ENCODE results near the gene ROR2. TPM values are rescaled to one million over a fixed set of nuclear protein-coding genes. Genes with fewer than 3 reads are reported as not detected.

The ROR2 gene
- polyA plus RNA-seq, 3 donors = not detected

DNA sequence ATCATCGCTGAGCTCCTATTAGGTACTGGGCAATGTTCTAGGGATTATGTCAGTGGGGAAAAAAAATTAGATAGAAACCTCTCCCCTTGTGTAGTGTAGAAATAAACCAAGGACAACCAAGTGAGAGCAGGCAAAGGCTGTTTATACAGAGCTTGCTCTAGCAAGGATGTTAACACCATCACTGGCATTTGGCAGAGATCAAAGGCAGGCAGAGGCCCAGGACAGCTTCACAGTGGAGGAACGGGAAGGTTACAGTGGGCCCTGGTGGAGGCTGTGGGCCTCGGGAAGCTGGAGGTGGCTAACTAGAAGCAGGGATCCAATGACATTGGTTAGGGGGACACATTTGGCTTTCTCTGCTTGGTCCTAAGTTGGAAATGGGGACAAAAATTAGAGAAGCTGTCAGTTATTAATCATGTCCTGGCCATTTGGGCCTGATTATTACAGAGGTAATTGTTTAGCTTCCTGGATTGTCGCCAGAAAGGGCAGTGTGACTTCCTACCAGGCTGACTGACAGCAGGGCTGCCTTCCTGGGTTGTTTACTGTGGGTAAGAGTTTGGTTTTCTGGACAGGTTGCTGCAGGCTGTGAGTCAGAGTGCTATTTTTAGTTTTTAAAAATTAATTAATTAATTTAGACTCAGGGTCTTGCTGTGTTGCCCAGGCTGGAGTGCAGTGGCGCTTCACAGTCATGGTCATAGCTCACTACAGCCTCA lies 259.3 kb downstream of the ROR2 start:
- 44% methylated on average over 3 of the region's 5 CpGs for WGBS (ENCODE audit: insufficient coverage)
- Mint-ChIP-seq H3K9me3 (no peaks in the 10 kb centered on the region), H3K27ac (no peak overlapping the region), H3K4me3 (no peak overlapping the region), H3K27me3 (ENCODE audit: low read depth in 3 of 3) (no peaks in the 10 kb centered on the region), H3K36me3 (no peaks in the 10 kb centered on the region), H3K4me1 (no peaks in the 10 kb centered on the region)
- Histone ChIP-seq H3K9ac (ENCODE audit: insufficient read depth, low read length, poor library complexity, severe bottlenecking) (no peak overlapping the region), H2AFZ (ENCODE audit: insufficient read depth, low read depth, low read length, poor library complexity, severe bottlenecking) (no peak overlapping the region), H3K9me3 (replicated peaks in 1 of 2; ENCODE audit: control insufficient read depth in 1 of 2, insufficient read depth in 1 of 2, low read length in 2 of 2) (no peaks in the 10 kb centered on the region), H3K4me3 (replicated peaks in 1 of 3; ENCODE audit: low read depth in 2 of 3, low read length in 3 of 3) (no peak overlapping the region), H3K27ac (ENCODE audit: low read depth in 1 of 2, low read length in 2 of 2) (no peak overlapping the region), H3K27me3 (ENCODE audit: control insufficient read depth in 2 of 2, insufficient read depth in 2 of 2, low read length in 2 of 2) (no peaks in the 10 kb centered on the region), H3K4me2 (replicated peaks; ENCODE audit: extremely low read depth, low read length, poor library complexity, severe bottlenecking) (no peak overlapping the region), H3K36me3 (replicated peaks in 1 of 2; ENCODE audit: control insufficient read depth in 1 of 2, insufficient read depth in 2 of 2, low read length in 2 of 2) (no peaks in the 10 kb centered on the region), H3K79me2 (ENCODE audit: insufficient read depth, low read length) (no peaks in the 10 kb centered on the region), H4K20me1 (ENCODE audit: insufficient read depth, low read length) (no peaks in the 10 kb centered on the region), H3K4me1 (ENCODE audit: control insufficient read depth in 1 of 2, insufficient read depth in 2 of 2, low read length in 2 of 2) (no peaks in the 10 kb centered on the region)
- no peak for TF ChIP-seq CTCF (IDR thresholded peaks at IDR 0.05)
- DNase-seq = no peak
- intact Hi-C loops (cut with micrococcal nuclease) = no loop called here

DNA sequence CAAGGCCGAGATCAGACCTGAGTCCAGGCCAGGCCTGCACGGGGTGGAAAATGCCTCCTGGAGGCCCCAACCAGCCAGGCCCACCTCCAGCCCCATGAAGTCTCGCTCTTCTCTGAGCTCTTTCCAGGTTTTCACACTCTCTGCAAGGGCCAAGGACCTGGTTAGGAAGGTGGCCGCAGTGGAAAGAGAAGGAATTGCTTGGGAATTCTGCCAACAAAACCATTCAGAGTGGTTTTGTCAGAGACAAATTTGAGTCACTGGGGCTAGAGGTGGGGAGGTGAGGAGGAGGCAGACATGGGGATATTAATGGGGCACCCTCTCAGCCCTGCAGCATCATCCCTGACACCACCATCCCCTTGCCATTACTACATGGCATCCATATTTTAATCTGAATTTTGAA lies 261.0 kb downstream of the ROR2 start:
- Mint-ChIP-seq H3K4me1 (no peaks in the 10 kb centered on the region), H3K9me3 (no peaks in the 10 kb centered on the region), H3K36me3 (no peaks in the 10 kb centered on the region), H3K27ac (peak overlapping the region in 1 of 7 donors; percentile 61), H3K4me3 (no peak overlapping the region), H3K27me3 (ENCODE audit: low read depth in 3 of 3) (peaks cover 0 to 2% (median 2%) of the 10 kb centered on the region in 3 donors)
- H3K4me2 ChIP-seq (replicated peaks; ENCODE audit: extremely low read depth, low read length, poor library complexity, severe bottlenecking) = no peak overlapping the region
- no peaks in the 10 kb centered on the region for H3K4me1 ChIP-seq (ENCODE audit: control insufficient read depth in 1 of 2, insufficient read depth in 2 of 2, low read length in 2 of 2)
- TF ChIP-seq CTCF (IDR thresholded peaks at IDR 0.05) = no peak
- no peaks in the 10 kb centered on the region for H3K27me3 ChIP-seq (ENCODE audit: control insufficient read depth in 2 of 2, insufficient read depth in 2 of 2, low read length in 2 of 2)
- DNase-seq = no peak
- no peaks in the 10 kb centered on the region for H3K79me2 ChIP-seq (ENCODE audit: insufficient read depth, low read length)
- intact Hi-C loops (cut with micrococcal nuclease) = loop anchor here (10.0 kb wide), 2 partner anchors 654 to 774 kb away; no protein-coding TSS in a partner anchor
- H3K4me3 ChIP-seq (replicated peaks in 1 of 3; ENCODE audit: low read depth in 2 of 3, low read length in 3 of 3) = no peak overlapping the region
- no peaks in the 10 kb centered on the region for H4K20me1 ChIP-seq (ENCODE audit: insufficient read depth, low read length)
- H3K36me3 ChIP-seq (replicated peaks in 1 of 2; ENCODE audit: control insufficient read depth in 1 of 2, insufficient read depth in 2 of 2, low read length in 2 of 2) = no peaks in the 10 kb centered on the region
- H3K27ac ChIP-seq (ENCODE audit: low read depth in 1 of 2, low read length in 2 of 2) = no peak overlapping the region
- H2AFZ ChIP-seq (ENCODE audit: insufficient read depth, low read depth, low read length, poor library complexity, severe bottlenecking) = no peak overlapping the region
- WGBS (ENCODE audit: insufficient coverage) = 100% methylated on average over 1 of the region's 4 CpGs
- H3K9ac ChIP-seq (ENCODE audit: insufficient read depth, low read length, poor library complexity, severe bottlenecking) = no peak overlapping the region
- no peaks in the 10 kb centered on the region for H3K9me3 ChIP-seq (replicated peaks in 1 of 2; ENCODE audit: control insufficient read depth in 1 of 2, insufficient read depth in 1 of 2, low read length in 2 of 2)
